GM19351 (cell line): ENCODE results near the gene GNA12.
"Not testable (repeated sequence)": the region's sequence is repeated elsewhere in the genome, so short reads cannot be mapped to it uniquely, and the experiment has no call there.

Experiments used
- ATAC-seq: cut with Tn5 transposase; IDR thresholded peaks from one replicate; pipeline ENCODE4 v1.9.1; 2021; ENCODE audit warnings: mild to moderate bottlenecking, moderate library complexity; ENCODE audit not compliant: unreplicated experiment

GNA12 gene

GRCh38 chr7:2681929-2682799, 161.9 kb downstream of the GNA12 start:
- ATAC-seq, result no peak

GRCh38 chr7:2680792-2681490, 163.2 kb downstream of the GNA12 start:
- ATAC-seq, result peak; percentile 54

- no peak for ATAC-seq
Observed at GRCh38 chr7:2680256-2680655, 163.9 kb downstream of the GNA12 start.

- not testable (repeated sequence) for ATAC-seq
Observed at GRCh38 chr7:2679135-2680127, 164.7 kb downstream of the GNA12 start.

- ATAC-seq, result not testable (repeated sequence)
Observed at GRCh38 chr7:2678454-2678853, 165.7 kb downstream of the GNA12 start.
